Femur (tissue), 1 donor: ENCODE measurements around the gene MIS18BP1.
"Not testable (repeated sequence)": the region's sequence is repeated elsewhere in the genome, so short reads cannot be mapped to it uniquely, and the experiment has no call there.

Experiments used
- DNase-seq: peaks from one replicate; pipeline ENCODE4 v3.0.0-alpha.2; 2017

Gene MIS18BP1

GRCh38 chr14:45253070-45253753 is at the start of gene MIS18BP1:
MIS18BP1 (minus strand) TSS chr14:45253202; CDS start chr14:45247286, 5,916 bp downstream.
- DNase-seq, result peak; percentile 98

- DNase-seq, result no peak
These were observed 45.6 kb upstream of the MIS18BP1 start for GRCh38 chr14:45298423-45299117.

- DNase-seq, result not testable (repeated sequence)
These were observed 41.8 kb upstream of the MIS18BP1 start for GRCh38 chr14:45294796-45295195.

- no peak for DNase-seq
These were observed 37.5 kb upstream of the MIS18BP1 start for GRCh38 chr14:45290547-45290946.

- DNase-seq, result no peak
These were observed 34.6 kb upstream of the MIS18BP1 start for GRCh38 chr14:45287610-45288009.

GRCh38 chr14:45284802-45285201 is 31.8 kb upstream of the MIS18BP1 start:
- DNase-seq, result no peak

GRCh38 chr14:45281731-45282400 is 28.9 kb upstream of the MIS18BP1 start:
- DNase-seq, result not testable (repeated sequence)

- DNase-seq, result no peak
These were observed 19.0 kb upstream of the MIS18BP1 start for GRCh38 chr14:45271858-45272537.

- DNase-seq, result no peak
These were observed 17.0 kb upstream of the MIS18BP1 start for GRCh38 chr14:45270031-45270430.

- no peak for DNase-seq
These were observed 14.1 kb upstream of the MIS18BP1 start for GRCh38 chr14:45267071-45267470.

- DNase-seq, result no peak
These were observed 9.6 kb upstream of the MIS18BP1 start for GRCh38 chr14:45262637-45263036.

GRCh38 chr14:45261209-45261608 is 8.2 kb upstream of the MIS18BP1 start:
- DNase-seq, result no peak

- no peak for DNase-seq
These were observed 5.8 kb upstream of the MIS18BP1 start for GRCh38 chr14:45258805-45259204.

GRCh38 chr14:45258073-45258472 is 5.1 kb upstream of the MIS18BP1 start:
- DNase-seq, result no peak

GRCh38 chr14:45254771-45255170 is 1.8 kb upstream of the MIS18BP1 start:
- DNase-seq, result no peak

GRCh38 chr14:45253754-45254310 is 830 bp upstream of the MIS18BP1 start:
- DNase-seq, result no peak

- DNase-seq, result peak; percentile 24
These were observed 484 bp downstream of the MIS18BP1 start for GRCh38 chr14:45252366-45253069.

GRCh38 chr14:45251912-45252311 is 1.1 kb downstream of the MIS18BP1 start:
- no peak for DNase-seq

- DNase-seq, result no peak
These were observed 3.0 kb downstream of the MIS18BP1 start for GRCh38 chr14:45249856-45250575.

- DNase-seq, result no peak
These were observed 5.6 kb downstream of the MIS18BP1 start for GRCh38 chr14:45247427-45247826.

GRCh38 chr14:45246691-45247090 is 6.3 kb downstream of the MIS18BP1 start:
- DNase-seq, result no peak

GRCh38 chr14:45246151-45246550 is 6.9 kb downstream of the MIS18BP1 start:
- DNase-seq, result no peak
